Mesendoderm (in vitro differentiated cells): Measurements from ENCODE around the gene FNIP1.
A peak's percentile ranks its signal among the peaks of the same experiment; 100 is the strongest.

Experiments used
- DNase-seq: peaks from one replicate; pipeline ENCODE4 v3.0.0; 2013
- H2AK5ac ChIP-seq: 2 replicates; pipeline ENCODE4 v1.6.1; 2013; ENCODE audit warnings: low read length, inconsistent platforms
- H2BK120ac ChIP-seq: 2 replicates; pipeline ENCODE4 v1.6.1; 2013; ENCODE audit warnings: low read depth, mild to moderate bottlenecking, low read length, moderate library complexity, mixed read lengths
- H2BK15ac ChIP-seq: replicated peaks from 2 replicates; pipeline ENCODE4 v1.6.1; 2013; ENCODE audit warnings: low read depth, mild to moderate bottlenecking, moderate library complexity
- H2BK5ac ChIP-seq: 2 replicates; pipeline ENCODE4 v1.6.1; 2013; ENCODE audit warnings: low read length, inconsistent platforms
- H3K18ac ChIP-seq: 2 replicates; pipeline ENCODE4 v1.6.1; 2013; ENCODE audit warnings: mild to moderate bottlenecking, low read length, mixed read lengths
- H3K23ac ChIP-seq: one replicate; pipeline ENCODE4 v1.6.1; 2013; ENCODE audit warnings: low read length
- H3K27ac ChIP-seq: 2 replicates; pipeline ENCODE4 v1.5.1; 2013; ENCODE audit warnings: low read depth, mild to moderate bottlenecking, inconsistent platforms, low read length, moderate library complexity
- H3K27me3 ChIP-seq: 2 replicates; pipeline ENCODE4 v1.6.1; 2013; ENCODE audit warnings: low read length, control low read depth, mild to moderate bottlenecking, inconsistent platforms; ENCODE audit not compliant: insufficient read depth, poor library complexity
- H3K36me3 ChIP-seq: 2 replicates; pipeline ENCODE4 v1.6.1; 2013; ENCODE audit warnings: low read length, inconsistent platforms; ENCODE audit not compliant: control insufficient read depth, insufficient read depth
- H3K4ac ChIP-seq: one replicate; pipeline ENCODE4 v1.6.1; 2013; ENCODE audit warnings: low read depth, mild to moderate bottlenecking, low read length, moderate library complexity
- H3K4me1 ChIP-seq: 2 replicates; pipeline ENCODE4 v1.6.1; 2013; ENCODE audit warnings: low read depth, low read length, inconsistent platforms; ENCODE audit not compliant: control insufficient read depth
- H3K4me2 ChIP-seq: 2 replicates; pipeline ENCODE4 v1.6.1; 2013; ENCODE audit warnings: low read length
- H3K4me3 ChIP-seq: 2 replicates; pipeline ENCODE4 v1.5.1; 2013; ENCODE audit warnings: mild to moderate bottlenecking, low read length
- H3K56ac ChIP-seq: one replicate; pipeline ENCODE4 v1.6.1; 2013; ENCODE audit warnings: low read length
- H3K79me1 ChIP-seq: 2 replicates; pipeline ENCODE4 v1.6.1; 2013; ENCODE audit warnings: low read length, inconsistent platforms
- H3K79me2 ChIP-seq: 2 replicates; pipeline ENCODE4 v1.6.1; 2013; ENCODE audit warnings: mild to moderate bottlenecking, low read length; ENCODE audit not compliant: control insufficient read depth, insufficient read depth
- H3K9ac ChIP-seq: 2 replicates; pipeline ENCODE4 v1.6.1; 2013; ENCODE audit warnings: low read length, inconsistent platforms
- H4K5ac ChIP-seq: one replicate; pipeline ENCODE4 v1.6.1; 2013; ENCODE audit warnings: low read length
- H4K8ac ChIP-seq: one replicate; pipeline ENCODE4 v1.6.1; 2013; ENCODE audit warnings: low read depth, mild to moderate bottlenecking, control low read depth, low read length, moderate library complexity
- WGBS: extraction: QIAGEN DNeasy Blood & Tissue Kit; methylation state at CpG from one replicate; pipeline ENCODE4 v1.1.7; 2013; ENCODE audit warnings: low lambda C conversion rate, missing lambda C conversion rate; ENCODE audit not compliant: insufficient coverage; ENCODE audit errors: extremely low coverage; 5-methylcytosine and 5-hydroxymethylcytosine counted together

The FNIP1 gene

DNA sequence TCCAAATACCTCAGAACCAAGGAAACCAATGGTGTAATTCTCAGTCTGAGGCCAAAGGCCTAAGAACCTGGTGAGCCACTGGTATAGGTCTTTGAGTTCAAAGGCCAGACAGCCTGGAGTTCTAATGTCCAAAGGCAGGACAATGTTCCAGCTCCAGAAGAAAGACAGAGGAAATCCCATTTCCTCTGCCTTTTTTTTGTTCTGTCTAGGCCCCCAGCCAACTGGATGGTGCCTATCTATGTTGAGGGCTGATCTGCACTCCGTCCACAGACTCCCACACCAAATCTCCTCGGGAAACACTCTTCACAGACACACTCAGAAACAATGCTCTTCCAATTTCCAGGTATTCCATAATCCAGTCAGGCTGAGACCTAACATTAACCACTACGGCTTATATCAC, 30.1 kb downstream of the FNIP1 start:
- no peak overlapping the region for H2AK5ac ChIP-seq
- H3K79me2 ChIP-seq, result no peaks in the 10 kb centered on the region
- no peak for DNase-seq
- no peak overlapping the region for H3K18ac ChIP-seq
- H3K4me1 ChIP-seq, result no peaks in the 10 kb centered on the region
- no peak overlapping the region for H3K27ac ChIP-seq
- no peak overlapping the region for H3K23ac ChIP-seq
- no peak overlapping the region for H3K56ac ChIP-seq
- no peak overlapping the region for H3K4me2 ChIP-seq
- H2BK15ac ChIP-seq, result no peak overlapping the region
- peaks cover 6% of the 10 kb centered on the region for H3K79me1 ChIP-seq
- H3K4ac ChIP-seq, result no peak overlapping the region
- WGBS, result no CpG with 5 or more reads among the region's 3 CpGs
- H2BK5ac ChIP-seq, result no peak overlapping the region
- H4K8ac ChIP-seq, result no peak overlapping the region
- H2BK120ac ChIP-seq, result no peak overlapping the region
- no peak overlapping the region for H4K5ac ChIP-seq
- H3K27me3 ChIP-seq, result no peaks in the 10 kb centered on the region
- no peak overlapping the region for H3K4me3 ChIP-seq
- no peaks in the 10 kb centered on the region for H3K36me3 ChIP-seq
- no peak overlapping the region for H3K9ac ChIP-seq

DNA sequence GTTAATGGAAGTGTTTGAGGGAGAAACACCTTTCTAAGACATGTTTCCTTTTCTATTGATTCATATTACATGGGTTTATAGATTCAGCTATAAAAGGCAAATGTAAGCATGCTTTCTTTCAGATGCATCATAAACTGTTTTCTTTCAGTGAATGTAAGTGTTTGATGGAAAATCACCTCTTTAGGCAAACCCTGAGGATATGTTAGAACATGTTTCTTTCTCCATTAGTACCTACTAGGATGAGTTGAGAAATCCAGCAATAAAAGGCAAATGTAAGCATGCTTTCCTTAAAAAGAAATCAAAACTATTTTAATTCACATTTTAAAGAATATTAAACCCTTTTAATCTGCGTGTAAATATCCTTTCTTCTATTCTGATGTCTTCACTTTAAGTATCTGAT, 31.6 kb downstream of the FNIP1 start:
- no peak overlapping the region for H2BK15ac ChIP-seq
- no peak overlapping the region for H3K4ac ChIP-seq
- no peak overlapping the region for H2BK120ac ChIP-seq
- H3K9ac ChIP-seq, result no peak overlapping the region
- H3K36me3 ChIP-seq, result no peaks in the 10 kb centered on the region
- no peak overlapping the region for H3K4me2 ChIP-seq
- no peak overlapping the region for H3K56ac ChIP-seq
- no peak overlapping the region for H3K18ac ChIP-seq
- H3K27ac ChIP-seq, result no peak overlapping the region
- no peak overlapping the region for H3K23ac ChIP-seq
- H3K79me1 ChIP-seq, result peaks cover 4% of the 10 kb centered on the region
- no peaks in the 10 kb centered on the region for H3K79me2 ChIP-seq
- H2BK5ac ChIP-seq, result no peak overlapping the region
- no peak overlapping the region for H4K5ac ChIP-seq
- no peaks in the 10 kb centered on the region for H3K27me3 ChIP-seq
- no peaks in the 10 kb centered on the region for H3K4me1 ChIP-seq
- no peak overlapping the region for H3K4me3 ChIP-seq
- no peak overlapping the region for H4K8ac ChIP-seq
- no peak overlapping the region for H2AK5ac ChIP-seq
- no peak for DNase-seq
- no CpG with 5 or more reads among the region's 1 CpG for WGBS

DNA sequence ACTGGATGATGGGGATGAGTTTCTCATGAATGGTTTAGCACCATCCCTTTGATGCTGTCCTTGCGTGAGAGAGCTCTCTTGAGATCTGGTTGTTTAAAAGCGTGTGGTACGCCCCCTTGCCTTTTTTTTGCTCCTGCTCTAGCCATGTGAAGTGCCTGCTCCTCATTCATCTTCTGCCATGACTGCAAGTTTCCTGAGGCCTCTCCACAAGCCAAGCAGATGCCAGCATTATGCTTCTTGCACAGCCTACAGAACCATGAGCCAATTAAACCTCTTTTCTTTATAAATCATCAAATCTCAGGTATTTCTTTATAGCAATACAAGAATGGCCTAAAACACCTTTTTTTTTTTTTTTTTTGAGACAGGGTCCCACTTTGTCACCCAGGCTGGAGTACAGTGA, 32.8 kb downstream of the FNIP1 start:
- Histone ChIP-seq H4K5ac (no peak overlapping the region), H3K36me3 (no peaks in the 10 kb centered on the region), H3K79me2 (no peaks in the 10 kb centered on the region), H2BK5ac (no peak overlapping the region), H2BK120ac (no peak overlapping the region), H3K9ac (no peak overlapping the region), H3K79me1 (peaks cover 4% of the 10 kb centered on the region), H3K18ac (no peak overlapping the region), H3K27ac (no peak overlapping the region), H4K8ac (no peak overlapping the region), H2AK5ac (no peak overlapping the region), H3K4me2 (no peak overlapping the region), H3K4ac (no peak overlapping the region), H3K56ac (no peak overlapping the region), H2BK15ac (no peak overlapping the region), H3K23ac (no peak overlapping the region), H3K27me3 (no peaks in the 10 kb centered on the region), H3K4me3 (no peak overlapping the region), H3K4me1 (no peaks in the 10 kb centered on the region)
- no peak for DNase-seq
- no CpG with 5 or more reads among the region's 3 CpGs for WGBS

- H3K79me1 ChIP-seq, result peaks cover 5% of the 10 kb centered on the region
- H4K8ac ChIP-seq, result no peak overlapping the region
- no peak overlapping the region for H3K4me2 ChIP-seq
- H3K23ac ChIP-seq, result no peak overlapping the region
- H3K4me3 ChIP-seq, result no peak overlapping the region
- WGBS, result no CpG with 5 or more reads among the region's 2 CpGs
- peaks cover 2% of the 10 kb centered on the region for H3K4me1 ChIP-seq
- no peak overlapping the region for H4K5ac ChIP-seq
- no peak overlapping the region for H2BK120ac ChIP-seq
- H2BK5ac ChIP-seq, result no peak overlapping the region
- H2AK5ac ChIP-seq, result no peak overlapping the region
- no peak overlapping the region for H3K56ac ChIP-seq
- H3K9ac ChIP-seq, result no peak overlapping the region
- no peak overlapping the region for H2BK15ac ChIP-seq
- no peak overlapping the region for H3K27ac ChIP-seq
- H3K79me2 ChIP-seq, result peaks cover 2% of the 10 kb centered on the region
- no peak overlapping the region for H3K4ac ChIP-seq
- DNase-seq, result no peak
- H3K18ac ChIP-seq, result no peak overlapping the region
- H3K27me3 ChIP-seq, result no peaks in the 10 kb centered on the region
- H3K36me3 ChIP-seq, result no peaks in the 10 kb centered on the region
These were observed 36.0 kb downstream of the FNIP1 start for GRCh38 chr5:131760793-131761192.

DNA sequence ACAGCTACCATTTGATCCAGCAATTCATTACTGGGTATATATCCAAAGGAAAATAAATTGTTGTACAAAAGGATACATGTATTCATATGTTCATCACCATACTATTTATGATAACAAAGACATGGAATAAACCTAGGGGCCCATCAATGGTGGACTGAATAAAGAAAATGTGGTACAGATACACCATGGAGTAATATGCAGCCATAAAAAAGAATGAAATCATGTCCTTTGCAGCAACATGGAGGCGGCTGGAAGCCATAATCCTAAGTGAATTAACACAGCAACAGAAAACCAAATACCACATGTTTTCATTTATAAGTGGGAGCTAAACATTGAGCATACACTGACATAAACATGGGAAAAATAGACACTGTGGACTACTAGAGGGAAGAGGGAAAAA, 37.1 kb downstream of the FNIP1 start:
- Histone ChIP-seq H3K4me3 (no peak overlapping the region), H3K36me3 (no peaks in the 10 kb centered on the region), H3K79me1 (peaks cover 5% of the 10 kb centered on the region), H3K9ac (no peak overlapping the region), H3K4ac (no peak overlapping the region), H3K4me2 (no peak overlapping the region), H3K23ac (no peak overlapping the region), H3K27me3 (no peaks in the 10 kb centered on the region), H3K79me2 (peaks cover 2% of the 10 kb centered on the region), H3K27ac (no peak overlapping the region), H3K4me1 (peaks cover 2% of the 10 kb centered on the region), H3K56ac (no peak overlapping the region), H2BK120ac (no peak overlapping the region), H4K8ac (no peak overlapping the region), H2BK15ac (no peak overlapping the region), H3K18ac (no peak overlapping the region), H4K5ac (no peak overlapping the region), H2BK5ac (no peak overlapping the region), H2AK5ac (no peak overlapping the region)
- no CpG with 5 or more reads among the region's 1 CpG for WGBS
- no peak for DNase-seq

DNA sequence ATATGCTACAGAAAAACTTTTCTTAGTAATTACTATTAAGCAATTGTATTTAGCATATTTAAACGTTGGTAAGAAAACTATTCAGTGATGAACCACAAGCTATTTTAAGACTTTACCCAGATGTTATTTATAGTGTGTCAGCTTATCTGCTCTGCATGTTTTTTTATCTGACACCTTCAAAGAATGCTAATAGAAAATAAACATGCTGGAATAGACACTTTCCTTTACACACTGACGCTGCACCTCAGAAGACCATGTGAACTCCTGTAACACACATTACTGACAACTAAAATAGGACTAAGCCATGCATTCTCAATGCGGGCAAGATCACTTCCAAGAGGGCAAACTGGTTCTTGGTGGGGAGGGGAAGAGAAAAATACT, 38.3 kb downstream of the FNIP1 start:
- H3K9ac ChIP-seq, result no peak overlapping the region
- WGBS, result no CpG with 5 or more reads among the region's 3 CpGs
- no peak overlapping the region for H3K56ac ChIP-seq
- no peak overlapping the region for H3K4ac ChIP-seq
- no peak overlapping the region for H2BK120ac ChIP-seq
- H3K18ac ChIP-seq, result no peak overlapping the region
- H3K4me1 ChIP-seq, result peaks cover 2% of the 10 kb centered on the region
- H3K27ac ChIP-seq, result no peak overlapping the region
- no peak overlapping the region for H3K4me3 ChIP-seq
- H2BK5ac ChIP-seq, result no peak overlapping the region
- H3K79me1 ChIP-seq, result peaks cover 6% of the 10 kb centered on the region
- H3K23ac ChIP-seq, result no peak overlapping the region
- no peak overlapping the region for H3K4me2 ChIP-seq
- no peaks in the 10 kb centered on the region for H3K36me3 ChIP-seq
- DNase-seq, result peak; percentile 2
- no peaks in the 10 kb centered on the region for H3K27me3 ChIP-seq
- no peak overlapping the region for H4K5ac ChIP-seq
- H2BK15ac ChIP-seq, result no peak overlapping the region
- H4K8ac ChIP-seq, result no peak overlapping the region
- no peak overlapping the region for H2AK5ac ChIP-seq
- H3K79me2 ChIP-seq, result peaks cover 2% of the 10 kb centered on the region
